Measurements from ENCODE around the gene APC2.
A peak's percentile ranks its signal among the peaks of the same experiment; 100 is the strongest.

The APC2 gene

GRCh38 chr19:1449467-1450442 lies at the start of gene APC2:
APC2 (plus strand) TSS chr19:1450121; CDS start chr19:1453002, 2,881 bp downstream.
- no peak for DNase-seq (ENCODE audit: low read depth, low spot score)
- H3K27ac ChIP-seq, result no peak within 1 kb of the TSS

- no peak overlapping the region for H3K27ac ChIP-seq
- DNase-seq (ENCODE audit: low read depth, low spot score), result no peak
Measured at GRCh38 chr19:1400281-1401137, 49.4 kb upstream of the APC2 start.

GRCh38 chr19:1401138-1401888 lies 48.6 kb upstream of the APC2 start, which contains the start of gene GAMT:
GAMT (minus strand) TSS chr19:1401542; CDS start chr19:1401476, 66 bp downstream.
- no peak for DNase-seq (ENCODE audit: low read depth, low spot score)
- H3K27ac ChIP-seq, result no peak within 1 kb of the TSS

- H3K27ac ChIP-seq, result no peak overlapping the region
- no peak for DNase-seq (ENCODE audit: low read depth, low spot score)
Measured at GRCh38 chr19:1401889-1402217, 48.1 kb upstream of the APC2 start.

GRCh38 chr19:1402411-1403070 lies 47.4 kb upstream of the APC2 start:
- peak overlapping the region; percentile 49 for H3K27ac ChIP-seq
- no peak for DNase-seq (ENCODE audit: low read depth, low spot score)

- H3K27ac ChIP-seq, result peak overlapping the region; percentile 81
- peak; percentile 92 for DNase-seq (ENCODE audit: low read depth, low spot score)
Measured at GRCh38 chr19:1406774-1407527, 43.0 kb upstream of the APC2 start.

GRCh38 chr19:1407528-1408299 lies 42.2 kb upstream of the APC2 start, which contains the start of gene DAZAP1:
DAZAP1 (plus strand) TSS chr19:1407586; CDS start chr19:1407774, 188 bp downstream.
- DNase-seq (ENCODE audit: low read depth, low spot score), result no peak
- peak within 1 kb of the TSS; percentile 81 for H3K27ac ChIP-seq

- H3K27ac ChIP-seq, result peak overlapping the region; percentile 81
- DNase-seq (ENCODE audit: low read depth, low spot score), result no peak
Measured at GRCh38 chr19:1408300-1409203, 41.4 kb upstream of the APC2 start.

GRCh38 chr19:1409204-1410005 lies 40.5 kb upstream of the APC2 start:
- no peak for DNase-seq (ENCODE audit: low read depth, low spot score)
- peak overlapping the region; percentile 81 for H3K27ac ChIP-seq

- DNase-seq (ENCODE audit: low read depth, low spot score), result no peak
Measured at GRCh38 chr19:1410136-1410786, 39.7 kb upstream of the APC2 start.

GRCh38 chr19:1410789-1411188 lies 39.1 kb upstream of the APC2 start:
- no peak for DNase-seq (ENCODE audit: low read depth, low spot score)
- peak overlapping the region; percentile 15 for H3K27ac ChIP-seq

More at GRCh38 chr19:1410136-1410786, 39.7 kb upstream of the APC2 start:
- H3K27ac ChIP-seq, result peak overlapping the region; percentile 15

GRCh38 chr19:1411255-1412191 lies 38.4 kb upstream of the APC2 start:
- H3K27ac ChIP-seq, result no peak overlapping the region
- DNase-seq (ENCODE audit: low read depth, low spot score), result no peak

- H3K27ac ChIP-seq, result no peak overlapping the region
- no peak for DNase-seq (ENCODE audit: low read depth, low spot score)
Measured at GRCh38 chr19:1412323-1412923, 37.5 kb upstream of the APC2 start.

Data from epithelial cell of prostate (primary cell).